DMS53 treated with DMSO at 0.1 percent for 48 hours (cell line): Measurements from ENCODE around the gene KLHDC4.
A peak's percentile ranks its signal among the peaks of the same experiment; 100 is the strongest.
"Not testable (repeated sequence)": the region's sequence is repeated elsewhere in the genome, so short reads cannot be mapped to it uniquely, and the experiment has no call there.

Experiments used
- DNase-seq: peaks from one replicate; lab custom pipeline; 2025; ENCODE audit not compliant: unreplicated experiment; lab: John Stamatoyannopoulos, UW

The KLHDC4 gene

GRCh38 chr16:87788730-87789436 is 23.1 kb upstream of the KLHDC4 start:
- DNase-seq, result peak; percentile 8

DNA sequence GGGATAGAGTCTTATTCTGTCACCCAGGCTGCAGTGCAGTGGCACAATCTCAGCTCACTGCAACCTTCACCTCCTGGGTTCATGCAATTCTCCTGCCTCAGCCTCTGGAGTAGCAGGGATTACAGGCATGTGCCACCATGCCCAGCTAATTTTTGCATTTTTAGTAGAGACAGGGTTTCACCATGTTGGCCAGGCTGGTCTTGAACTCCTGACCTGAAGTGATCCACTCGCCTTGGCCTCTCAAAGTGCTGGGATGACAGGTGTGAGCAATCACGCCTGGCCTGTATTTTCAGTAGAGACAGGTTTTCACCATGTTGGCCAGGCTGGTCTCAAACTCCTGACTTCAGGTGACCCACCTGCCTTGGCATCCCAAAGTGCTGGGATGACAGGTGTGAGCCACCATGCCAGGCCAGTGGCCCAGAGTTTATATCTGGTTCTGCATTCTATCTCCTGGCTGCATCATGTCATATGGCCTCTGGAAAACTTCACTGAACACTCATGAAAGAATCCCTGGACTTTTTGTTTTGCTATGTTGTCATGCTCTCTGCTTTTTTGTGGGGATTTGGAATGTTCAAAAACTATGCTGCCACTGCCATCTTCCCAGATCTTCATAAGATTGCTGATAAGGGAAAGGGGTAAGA is 21.8 kb upstream of the KLHDC4 start:
- not testable (repeated sequence) for DNase-seq

GRCh38 chr16:87784812-87785211 is 19.0 kb upstream of the KLHDC4 start:
- DNase-seq, result no peak

DNA sequence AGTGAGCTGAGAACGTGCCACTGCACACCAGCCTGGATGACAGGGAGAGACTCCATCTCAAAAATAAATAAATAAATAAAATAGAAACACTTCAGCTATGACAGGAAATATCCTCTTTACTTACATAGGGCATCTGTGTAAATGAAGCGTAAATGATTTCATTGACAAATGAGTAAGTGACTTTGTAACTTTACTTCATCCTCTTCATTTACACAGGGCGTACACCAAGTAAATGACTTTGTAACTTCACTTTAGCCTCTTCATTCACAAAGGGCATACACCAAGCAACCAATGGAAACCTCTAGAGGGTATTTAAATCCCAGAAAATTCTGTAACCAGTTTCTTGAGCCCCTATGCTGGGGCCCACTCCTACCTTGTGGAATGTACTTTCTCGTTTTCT is 16.2 kb upstream of the KLHDC4 start:
- peak; percentile 27 for DNase-seq

DNA sequence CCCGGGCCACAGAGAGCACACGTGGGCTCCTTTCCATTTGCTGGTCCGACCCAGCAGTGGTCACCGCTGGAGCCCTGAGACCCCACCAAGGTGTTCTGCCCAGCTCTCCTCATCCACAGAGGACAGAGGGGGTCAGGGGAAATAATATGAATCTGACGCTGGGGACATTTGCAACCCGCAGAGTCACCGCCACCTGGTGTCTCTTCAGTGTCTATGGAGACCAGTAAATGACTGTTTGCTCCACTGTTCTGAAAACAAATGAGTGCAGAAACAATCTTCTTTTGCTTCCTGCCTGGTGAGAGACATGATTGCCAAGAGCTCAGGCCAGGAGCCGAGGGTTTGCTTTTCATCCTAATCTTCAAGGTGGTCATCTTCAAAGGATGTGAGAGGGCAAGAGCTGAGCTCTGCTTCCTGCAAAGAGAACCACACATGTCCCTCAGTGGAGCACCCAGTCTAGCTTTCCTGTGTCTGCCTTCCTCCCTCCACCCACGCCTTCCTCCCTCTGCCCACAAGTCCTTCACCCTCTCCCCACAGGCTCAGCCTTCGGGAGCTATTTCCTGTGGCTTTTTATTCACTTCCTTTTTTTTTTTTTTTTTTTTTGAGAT is 14.7 kb upstream of the KLHDC4 start:
- no peak for DNase-seq

DNA sequence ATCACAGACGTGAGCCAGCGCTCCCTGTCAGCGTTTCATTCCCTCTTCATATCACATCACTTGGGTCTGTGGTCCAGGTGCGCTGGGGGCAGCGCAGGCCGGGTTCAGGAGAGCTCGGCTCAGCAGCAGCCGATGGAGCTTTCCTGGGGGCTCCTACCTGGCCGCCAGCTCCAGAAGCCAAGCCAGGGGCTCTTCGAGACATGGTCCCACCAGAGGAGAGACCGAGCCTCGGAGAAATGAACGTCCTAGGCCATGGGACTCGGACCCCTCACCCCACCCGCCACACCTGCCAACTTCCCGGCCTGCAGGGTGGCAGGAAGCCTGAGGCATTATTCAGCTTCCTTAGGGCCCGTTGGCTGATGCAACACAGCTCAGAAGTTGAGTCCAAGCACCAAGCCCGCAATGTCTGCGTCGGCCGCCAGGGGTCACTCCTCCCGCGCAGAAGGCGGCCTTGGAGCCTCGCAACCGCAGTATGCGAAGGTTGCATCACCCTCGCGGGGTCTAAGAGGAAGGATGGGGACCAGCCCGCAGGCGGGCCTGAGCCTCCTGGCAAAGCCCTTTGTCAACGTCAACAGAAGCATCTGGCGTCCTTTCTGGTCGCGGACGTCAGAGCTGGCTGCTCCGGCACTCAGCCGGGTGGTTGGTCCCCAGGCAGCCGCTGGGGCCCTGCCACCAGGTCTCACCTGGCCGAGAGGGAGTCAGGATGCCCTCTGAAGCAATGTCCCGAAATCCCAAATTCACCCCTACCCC is 13.2 kb upstream of the KLHDC4 start:
- DNase-seq, result peak; percentile 92

DNA sequence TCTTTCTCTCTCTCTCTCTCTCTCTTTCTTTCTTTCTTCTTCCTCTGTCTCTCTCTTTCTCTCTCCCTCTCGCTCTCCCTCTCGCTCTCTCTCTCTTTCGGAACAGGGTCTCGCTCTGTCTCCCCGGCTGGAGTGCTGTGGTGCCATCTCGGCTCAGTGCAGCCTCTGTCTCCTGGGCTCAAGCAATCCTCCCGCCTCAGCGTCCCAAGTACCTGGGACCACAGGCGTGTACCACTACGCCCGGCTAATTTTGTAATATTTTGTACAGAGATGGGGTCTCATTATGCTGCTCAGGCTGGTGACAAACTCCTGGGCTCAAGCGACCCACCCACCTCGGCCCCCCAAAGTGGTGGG is 12.7 kb upstream of the KLHDC4 start:
- DNase-seq, result no peak

- DNase-seq, result not testable (repeated sequence)
These were observed 8.1 kb upstream of the KLHDC4 start for GRCh38 chr16:87773836-87774235.

- not testable (repeated sequence) for DNase-seq
These were observed 1.7 kb upstream of the KLHDC4 start for GRCh38 chr16:87767456-87767855.

DNA sequence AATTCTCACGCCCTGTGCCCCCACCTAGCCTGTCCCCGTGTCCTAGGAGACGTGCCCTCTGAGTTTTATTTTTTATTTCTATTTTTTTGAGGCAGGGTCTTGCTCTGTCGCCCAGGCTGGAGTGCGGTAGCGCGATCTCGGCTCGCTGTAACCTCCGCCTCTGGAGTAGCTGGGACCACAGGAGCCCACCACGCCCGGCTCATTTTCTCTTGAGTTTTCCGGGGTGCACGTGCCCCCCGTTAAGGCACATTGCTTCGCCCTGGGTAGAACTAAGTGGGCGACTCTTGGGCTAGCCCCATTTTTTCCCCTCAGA is 655 bp upstream of the KLHDC4 start:
- no peak for DNase-seq

- DNase-seq, result no peak
These were observed 362 bp downstream of the KLHDC4 start for GRCh38 chr16:87765473-87765775.

GRCh38 chr16:87764600-87765472 is 950 bp downstream of the KLHDC4 start:
- DNase-seq, result no peak

GRCh38 chr16:87762620-87763019 is 3.2 kb downstream of the KLHDC4 start:
- DNase-seq, result no peak

- no peak for DNase-seq
These were observed 3.7 kb downstream of the KLHDC4 start for GRCh38 chr16:87762071-87762571.

- DNase-seq, result no peak
These were observed 4.7 kb downstream of the KLHDC4 start for GRCh38 chr16:87761060-87761459.

- no peak for DNase-seq
These were observed 7.9 kb downstream of the KLHDC4 start for GRCh38 chr16:87757841-87758426.

DNA sequence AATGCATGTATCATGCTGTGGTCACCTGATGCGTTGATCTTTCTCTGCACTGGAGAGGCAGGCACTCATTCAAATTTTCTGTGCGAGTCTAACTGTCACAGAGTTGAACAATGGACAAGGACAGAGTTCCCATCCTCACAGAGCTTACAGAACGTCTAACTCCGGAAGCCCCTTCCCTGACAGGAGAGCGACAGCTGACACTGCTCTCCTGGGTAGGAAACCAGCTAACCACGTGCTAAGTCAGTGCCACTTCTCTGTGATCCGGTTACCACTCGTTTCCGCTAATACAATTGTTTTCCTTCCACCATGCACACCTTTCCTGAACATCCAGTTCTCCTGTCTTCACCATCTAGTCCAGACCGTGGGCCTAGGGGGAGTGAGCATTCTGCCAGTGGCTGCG is 11.3 kb downstream of the KLHDC4 start:
- no peak for DNase-seq

DNA sequence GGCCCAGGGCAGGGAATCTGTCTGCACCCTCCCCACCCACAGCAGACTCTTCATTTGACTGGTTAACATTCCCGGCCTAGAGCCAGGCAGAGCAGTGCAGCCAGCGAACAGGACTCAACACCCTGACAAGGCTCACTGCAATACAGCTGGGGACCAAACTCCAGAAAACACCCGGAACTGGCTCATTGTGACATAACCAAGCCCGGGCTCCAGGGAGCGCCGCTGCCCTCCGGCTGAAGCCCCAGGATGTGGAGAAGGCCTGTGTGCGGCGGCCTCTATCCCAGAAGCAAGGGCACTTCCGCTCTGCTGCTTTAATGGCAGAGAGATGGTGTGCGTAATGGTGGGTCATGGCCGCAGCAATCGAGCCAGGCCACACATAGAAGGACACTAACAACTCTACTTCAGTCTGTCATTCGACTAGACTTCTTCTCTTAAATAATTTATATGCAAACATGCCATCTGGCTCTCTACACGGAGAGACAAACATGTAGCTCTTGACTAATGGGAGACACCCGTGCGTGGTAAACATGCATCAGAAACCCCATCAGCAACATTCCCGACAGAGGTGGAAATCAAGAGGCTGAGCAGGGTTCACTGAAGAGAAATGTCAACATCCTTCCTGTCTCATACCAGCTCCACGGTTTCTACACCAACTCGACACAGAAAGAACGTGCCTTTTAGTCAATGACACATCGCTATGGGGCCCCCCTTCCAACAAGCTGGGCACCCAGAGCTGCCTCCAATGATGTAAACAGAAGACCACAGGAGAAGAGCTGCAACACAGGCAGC is 18.0 kb downstream of the KLHDC4 start:
- DNase-seq, result no peak

DNA sequence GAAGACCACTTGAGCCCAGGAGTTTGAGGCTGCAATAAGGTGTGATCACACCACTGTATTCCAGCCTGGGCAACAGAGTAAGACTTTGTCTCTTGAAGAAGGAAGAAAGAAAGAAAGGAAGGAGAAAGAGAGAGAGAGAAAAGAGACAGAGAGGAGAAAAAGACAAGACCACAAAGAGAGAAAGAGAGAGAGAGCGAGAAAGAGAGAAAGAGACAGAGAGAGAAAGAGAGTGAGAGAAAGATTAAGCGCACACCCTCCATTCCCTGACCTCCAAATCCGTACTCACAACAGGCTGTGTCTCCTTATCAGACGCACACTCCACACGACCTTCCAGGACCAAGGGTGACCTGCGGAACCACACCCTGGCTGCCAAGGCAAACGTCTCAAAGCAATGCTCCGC is 19.6 kb downstream of the KLHDC4 start:
- no peak for DNase-seq
